Activated naive CD4-positive, alpha-beta T cell treated with Interleukin-2 at 50 U/mL for 16 hours (primary cell): ENCODE data around the gene ADCY9.
"Not testable (repeated sequence)": the region's sequence is repeated elsewhere in the genome, so short reads cannot be mapped to it uniquely, and the experiment has no call there.

Experiments used
- DNase-seq: peaks from one replicate; pipeline ENCODE4 v3.0.0-alpha.2; 2020

Gene ADCY9

GRCh38 chr16:3946604-3947180, 169.6 kb downstream of the ADCY9 start:
- no peak for DNase-seq

- no peak for DNase-seq
Observed at GRCh38 chr16:3945751-3946603, 170.3 kb downstream of the ADCY9 start.

DNA sequence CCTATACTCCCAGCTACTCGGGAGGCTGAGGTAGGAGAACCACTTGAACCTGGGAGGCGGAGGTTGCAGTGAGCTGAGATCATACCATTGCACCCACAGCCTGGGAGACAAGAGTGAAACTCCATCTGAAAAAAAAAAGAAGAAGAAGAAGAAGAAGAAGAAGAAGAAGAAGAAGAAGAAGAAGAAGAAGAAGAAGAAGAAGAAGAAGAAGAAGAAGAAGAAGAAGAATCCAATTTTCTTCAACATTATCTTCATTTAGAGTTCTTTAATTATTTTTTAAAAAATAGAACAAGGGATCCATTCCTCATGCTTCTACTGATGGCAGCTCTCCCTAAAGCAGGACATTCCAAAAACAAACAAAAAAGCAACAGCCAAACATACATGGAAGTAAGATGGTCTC, 171.8 kb downstream of the ADCY9 start:
- DNase-seq = not testable (repeated sequence)

GRCh38 chr16:3942146-3942545, 174.1 kb downstream of the ADCY9 start:
- DNase-seq = not testable (repeated sequence)

DNA sequence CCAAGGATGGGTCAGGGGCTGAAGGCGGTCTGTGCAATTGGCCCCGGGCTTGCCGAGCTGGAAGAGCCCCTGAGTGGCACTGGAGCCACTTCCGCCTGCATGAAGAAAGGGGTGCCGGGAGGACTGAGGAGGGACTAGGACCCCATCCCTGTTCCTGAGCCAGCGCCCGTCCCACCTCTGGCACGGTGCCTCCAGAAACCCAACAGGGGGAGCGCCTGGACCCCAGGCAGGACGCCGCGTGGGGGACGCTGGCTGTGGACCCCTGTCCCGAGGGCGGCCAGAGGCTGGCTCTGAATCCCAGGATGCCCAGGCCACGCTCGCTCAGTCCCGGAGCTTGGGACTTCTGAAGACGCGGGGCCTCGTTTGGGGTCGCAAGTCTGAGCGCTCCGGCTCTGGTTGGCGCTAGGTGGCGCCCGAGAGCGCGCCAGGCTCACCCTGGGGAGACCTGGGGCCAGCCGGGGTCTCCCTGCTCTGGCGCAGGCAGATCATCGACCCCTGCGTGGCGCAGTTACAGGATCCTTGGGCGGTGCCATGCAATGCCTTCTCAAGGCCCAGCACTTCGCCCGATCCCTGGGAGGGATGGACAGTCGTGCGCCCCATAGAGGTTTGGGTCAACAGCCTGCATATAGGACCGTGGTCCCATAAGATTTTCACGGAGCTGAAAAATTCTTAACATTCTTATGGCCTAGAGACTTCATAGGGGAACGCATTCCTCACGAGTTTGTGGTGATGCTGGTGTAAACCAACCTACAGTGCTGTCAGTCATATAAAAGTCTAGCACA, 177.2 kb downstream of the ADCY9 start:
- DNase-seq = peak; percentile 65

DNA sequence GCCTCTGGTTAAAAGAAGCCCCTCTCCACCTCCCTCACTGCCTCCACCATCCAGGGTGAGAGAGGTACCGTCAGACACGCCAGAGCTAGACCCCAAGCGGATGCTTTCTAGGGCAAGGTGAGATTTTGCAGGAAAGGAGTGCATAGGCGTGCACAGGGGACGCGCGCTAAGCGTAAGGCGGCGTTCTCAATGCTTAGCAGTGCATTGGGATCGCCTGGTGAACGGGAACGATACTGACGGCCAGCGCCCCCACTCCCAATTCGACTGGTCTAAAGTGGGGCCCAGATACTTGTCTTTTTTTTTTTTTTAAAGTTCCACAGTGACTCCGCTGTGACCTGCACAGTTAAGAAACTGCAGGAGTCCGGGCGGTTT, 177.8 kb downstream of the ADCY9 start:
- no peak for DNase-seq

- no peak for DNase-seq
Observed at GRCh38 chr16:3937066-3937875, 179.0 kb downstream of the ADCY9 start.

DNA sequence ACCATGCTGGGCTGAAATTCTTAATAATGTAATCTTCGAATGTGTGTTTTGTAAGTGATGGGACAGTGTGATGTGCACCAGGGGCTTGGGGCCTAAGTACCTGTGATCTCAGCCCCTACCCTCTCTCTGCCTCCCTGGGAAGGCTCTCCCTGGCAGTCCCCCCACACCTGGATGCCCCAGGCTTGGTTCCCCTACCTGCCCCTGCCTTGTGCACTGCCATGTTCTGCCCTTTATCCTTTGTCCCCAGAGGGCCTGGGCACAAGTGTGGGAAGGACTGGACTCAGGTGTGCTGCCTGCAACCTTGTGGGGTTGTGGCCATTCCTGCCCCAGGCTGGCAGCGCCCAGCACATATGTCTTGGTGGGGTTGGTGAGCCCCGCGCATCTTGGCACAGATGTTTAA, 180.3 kb downstream of the ADCY9 start:
- no peak for DNase-seq

- DNase-seq = no peak
Observed at GRCh38 chr16:3934491-3935181, 181.6 kb downstream of the ADCY9 start.

DNA sequence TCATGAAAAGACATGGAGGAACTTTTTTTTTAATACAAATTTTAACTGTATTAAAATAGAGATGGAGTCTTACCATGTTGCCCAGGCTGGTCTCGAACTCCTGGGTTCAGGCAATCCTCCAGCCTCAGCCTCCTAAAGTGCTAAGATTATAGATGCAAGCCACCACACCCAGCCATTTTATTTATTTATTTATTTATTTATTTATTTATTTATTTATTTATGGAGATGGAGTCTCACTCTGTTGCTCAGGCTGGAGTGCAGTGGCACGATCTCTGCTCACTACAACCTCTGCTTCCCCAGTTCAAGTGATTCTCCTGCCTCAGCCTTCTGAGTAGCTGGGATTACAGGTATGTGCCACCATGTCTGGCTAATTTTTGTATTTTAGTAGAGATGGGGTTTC, 189.1 kb downstream of the ADCY9 start:
- not testable (repeated sequence) for DNase-seq

- DNase-seq = no peak
Observed at GRCh38 chr16:3924763-3925162, 191.5 kb downstream of the ADCY9 start.

DNA sequence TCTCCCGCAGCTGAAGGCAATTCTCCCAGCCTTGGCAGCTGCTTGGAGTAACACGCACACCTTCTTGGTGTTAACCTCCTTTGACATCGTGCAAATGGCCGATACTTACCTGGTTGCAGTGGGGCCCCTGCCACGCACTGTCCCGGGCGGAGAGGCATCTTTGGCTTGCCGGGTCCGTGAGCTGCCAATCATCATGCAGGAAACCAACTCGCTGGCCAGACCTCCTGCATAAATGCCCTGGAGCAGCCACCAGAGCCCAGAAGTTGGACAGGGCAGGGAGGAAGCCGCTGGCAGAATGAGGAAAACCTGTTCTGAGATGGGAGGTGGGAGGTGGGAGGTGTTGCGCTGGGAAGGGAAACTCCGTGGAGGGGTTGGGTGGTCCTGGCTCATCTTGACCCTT, 194.0 kb downstream of the ADCY9 start:
- no peak for DNase-seq

DNA sequence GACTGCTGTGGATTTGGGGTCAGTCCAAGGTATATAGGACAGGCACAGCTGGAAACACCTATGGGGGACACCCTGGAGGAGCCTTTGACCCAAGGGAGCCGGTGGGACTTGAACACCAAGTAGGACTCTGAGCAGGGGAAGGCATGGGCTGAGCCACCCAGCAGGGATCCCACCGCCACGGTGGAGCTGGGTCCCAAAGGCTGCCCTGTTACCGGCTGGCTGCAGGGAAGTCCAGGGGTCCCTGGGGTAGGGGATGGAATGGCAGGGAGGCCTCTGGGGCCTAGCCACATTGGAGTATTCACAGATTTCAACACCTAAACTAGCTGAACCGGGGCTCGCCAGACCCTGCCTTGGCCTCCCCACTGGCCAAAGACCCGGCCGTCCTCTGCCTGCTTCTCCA, 196.0 kb downstream of the ADCY9 start:
- DNase-seq = no peak

GRCh38 chr16:3919413-3919812, 196.8 kb downstream of the ADCY9 start:
- no peak for DNase-seq

DNA sequence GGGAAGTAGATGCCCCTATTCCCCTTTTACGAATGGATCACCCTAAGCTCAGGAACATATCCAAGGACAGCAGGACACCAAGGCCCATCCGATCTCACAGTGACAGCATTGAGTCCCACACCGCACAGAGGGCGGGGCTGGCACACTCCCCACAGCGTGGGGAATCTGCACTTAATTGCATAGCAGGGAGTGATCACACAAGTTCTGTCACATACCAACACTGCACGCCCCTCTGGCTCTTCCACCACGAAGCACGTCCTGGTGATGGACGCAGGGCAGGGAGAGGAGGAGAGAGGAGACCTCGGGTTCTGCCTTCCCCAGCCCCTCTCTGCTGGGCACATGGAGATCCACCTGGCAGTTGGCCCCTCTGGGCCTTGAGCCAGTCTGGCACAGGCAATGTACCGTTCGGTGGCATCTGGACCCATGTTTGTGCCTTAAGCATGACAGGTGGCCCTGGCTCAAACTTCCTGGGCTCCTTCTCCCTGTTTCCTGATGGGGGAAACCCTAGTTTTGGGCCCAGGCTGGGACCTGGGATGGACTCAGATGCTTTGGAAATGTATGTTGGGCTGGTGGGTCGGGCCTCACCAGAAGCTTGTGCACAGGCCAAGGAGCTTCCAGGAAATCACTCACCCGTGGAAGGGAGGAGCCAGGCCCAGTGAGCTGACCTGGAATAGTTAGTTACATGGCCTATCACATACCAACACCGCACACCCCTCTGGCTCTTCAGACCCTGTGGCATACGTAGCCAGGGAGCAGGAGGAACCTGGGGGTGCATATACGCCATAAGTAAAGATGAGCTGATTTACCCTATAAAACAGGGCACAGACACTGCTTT, 200.6 kb downstream of the ADCY9 start:
- DNase-seq = no peak

DNA sequence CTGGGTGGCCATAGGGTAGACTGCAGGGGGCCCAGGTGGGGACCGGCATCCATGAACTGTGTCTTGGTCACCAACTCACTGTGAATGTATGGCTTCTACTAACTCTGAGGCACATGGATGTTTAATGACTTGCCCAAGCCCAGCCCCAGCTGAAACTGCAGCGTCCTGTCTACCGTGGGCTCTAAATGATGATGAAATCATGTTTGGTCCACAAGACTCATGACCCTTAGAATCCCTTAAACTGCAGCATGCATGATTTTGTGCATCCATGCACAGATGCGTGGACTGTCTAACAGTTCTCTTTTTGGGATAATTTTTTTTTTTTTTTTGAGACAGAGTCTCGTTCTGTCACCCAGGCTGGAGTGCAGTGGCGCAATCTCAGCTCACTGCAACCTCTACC, 203.3 kb downstream of the ADCY9 start:
- DNase-seq = no peak
